ENCODE data around the gene MRNIP. TPM values are rescaled to one million over a fixed set of nuclear protein-coding genes. Genes with fewer than 3 reads are reported as not detected.

The MRNIP gene
- total RNA-seq, 1 experiment from 2014 or later: 31.1 TPM

DNA sequence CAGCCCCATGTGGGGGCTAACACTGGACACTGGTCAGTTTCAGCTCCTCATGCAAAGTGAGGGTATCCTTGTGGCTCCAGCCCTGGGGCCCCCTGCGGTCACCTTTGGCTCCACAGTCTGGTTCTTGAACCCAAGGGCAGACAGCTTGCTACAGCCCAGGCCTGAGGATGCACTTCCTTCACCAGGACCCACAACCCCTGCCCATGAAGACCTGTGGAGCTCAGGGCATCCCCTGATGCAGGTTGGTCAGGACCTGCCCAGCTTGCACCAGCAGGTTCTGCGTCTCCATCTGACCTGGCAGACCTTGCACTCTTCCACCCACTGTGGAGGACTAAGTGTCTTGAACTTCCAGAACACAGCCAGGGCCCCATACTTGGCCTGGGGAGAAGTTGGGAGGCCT is 3.7 kb upstream of the MRNIP start:
- Histone ChIP-seq H3K23ac (ENCODE audit: insufficient read length, low read depth, low read length) (no peak overlapping the region), H3K4me2 (ENCODE audit: insufficient read depth, insufficient read length, low read length) (no peak overlapping the region), H2BK5ac (ENCODE audit: insufficient read length, low read length) (no peak overlapping the region), H2BK15ac (ENCODE audit: low read depth, low read length) (no peak overlapping the region), H4K5ac (ENCODE audit: insufficient read length, low read depth, low read length) (no peak overlapping the region), H4K20me1 (ENCODE audit: control insufficient read depth, insufficient read depth, insufficient read length) (no peaks in the 10 kb centered on the region), H4K91ac (ENCODE audit: insufficient read length, low read depth, low read length) (no peak overlapping the region), H3K4me1 (ENCODE audit: insufficient read depth, low read length) (no peaks in the 10 kb centered on the region), H2BK120ac (ENCODE audit: low read depth, low read length, poor library complexity, severe bottlenecking) (no peak overlapping the region), H2AFZ (ENCODE audit: low read length) (no peak overlapping the region), H3K56ac (ENCODE audit: insufficient read length, low read depth, low read length) (no peak overlapping the region), H3K79me1 (ENCODE audit: insufficient read depth, low read depth, low read length, poor library complexity, severe bottlenecking) (no peaks in the 10 kb centered on the region), H2BK12ac (ENCODE audit: insufficient read length, low read depth, low read length) (no peak overlapping the region), H3K4ac (ENCODE audit: low read depth, low read length) (no peak overlapping the region), H3K9me3 (ENCODE audit: control insufficient read depth, low read depth, low read length) (peaks cover 5% of the 10 kb centered on the region), H3K18ac (ENCODE audit: insufficient read length, low read depth, low read length) (no peak overlapping the region), H3K79me2 (ENCODE audit: insufficient read depth, low read length) (no peaks in the 10 kb centered on the region), H2AK5ac (ENCODE audit: insufficient read length, low read length) (no peak overlapping the region), H2BK20ac (ENCODE audit: low read depth, low read length, poor library complexity, severe bottlenecking) (no peak overlapping the region), H3K14ac (ENCODE audit: insufficient read depth, low read length) (no peak overlapping the region), H3K27ac (ENCODE audit: insufficient read length, low read depth, low read length) (no peak overlapping the region), H4K8ac (replicated peaks; ENCODE audit: insufficient read length, low read depth, low read length) (no peak overlapping the region), H3T11ph (ENCODE audit: low read length) (no peak overlapping the region), H3K27me3 (ENCODE audit: insufficient read depth, low read length) (no peaks in the 10 kb centered on the region), H3K9ac (ENCODE audit: extremely low read depth, insufficient read length, low read length) (no peak overlapping the region), H3K23me2 (ENCODE audit: insufficient read length, low read depth, low read length, poor library complexity, severe bottlenecking) (no peaks in the 10 kb centered on the region)
- Mint-ChIP-seq H3K4me1 (peaks cover 17 to 21% of the 10 kb centered on the region in 2 experiments), H3K9me3 (no peaks in the 10 kb centered on the region), H3K36me3 (ENCODE audit: insufficient read depth in 1 of 3, low read depth in 3 of 3) (peaks cover 14 to 36% (median 35%) of the 10 kb centered on the region in 3 experiments), H3K4me3 (no peak overlapping the region), H3K27me3 (ENCODE audit: low read depth) (peaks cover 12% of the 10 kb centered on the region), H3K27ac (no peak overlapping the region; a peak in 1 of 7 replicates)
- TF ChIP-seq, protein P1, sequence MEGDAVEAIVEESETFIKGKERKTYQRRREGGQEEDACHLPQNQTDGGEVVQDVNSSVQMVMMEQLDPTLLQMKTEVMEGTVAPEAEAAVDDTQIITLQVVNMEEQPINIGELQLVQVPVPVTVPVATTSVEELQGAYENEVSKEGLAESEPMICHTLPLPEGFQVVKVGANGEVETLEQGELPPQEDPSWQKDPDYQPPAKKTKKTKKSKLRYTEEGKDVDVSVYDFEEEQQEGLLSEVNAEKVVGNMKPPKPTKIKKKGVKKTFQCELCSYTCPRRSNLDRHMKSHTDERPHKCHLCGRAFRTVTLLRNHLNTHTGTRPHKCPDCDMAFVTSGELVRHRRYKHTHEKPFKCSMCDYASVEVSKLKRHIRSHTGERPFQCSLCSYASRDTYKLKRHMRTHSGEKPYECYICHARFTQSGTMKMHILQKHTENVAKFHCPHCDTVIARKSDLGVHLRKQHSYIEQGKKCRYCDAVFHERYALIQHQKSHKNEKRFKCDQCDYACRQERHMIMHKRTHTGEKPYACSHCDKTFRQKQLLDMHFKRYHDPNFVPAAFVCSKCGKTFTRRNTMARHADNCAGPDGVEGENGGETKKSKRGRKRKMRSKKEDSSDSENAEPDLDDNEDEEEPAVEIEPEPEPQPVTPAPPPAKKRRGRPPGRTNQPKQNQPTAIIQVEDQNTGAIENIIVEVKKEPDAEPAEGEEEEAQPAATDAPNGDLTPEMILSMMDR (conservative IDR thresholded peaks at IDR 0.05): no peak
- WGBS (ENCODE audit: extremely low coverage, insufficient read length, low lambda C conversion rate): no CpG with 5 or more reads among the region's 2 CpGs
- DNase-seq: no peak

Data from H9 (cell line).